ENCODE results near the gene GASK1B. TPM values are rescaled to one million over a fixed set of nuclear protein-coding genes. Genes with fewer than 3 reads are reported as not detected.

The GASK1B gene
- total and polyA plus RNA-seq, 9 donors = 60.8 to 170 (median 115) TPM

- Histone ChIP-seq H3K9me3 (no peaks in the 10 kb centered on the region), H3K36me3 (no peaks in the 10 kb centered on the region), H3K4me3 (no peak overlapping the region), H3K4me1 (ENCODE audit: insufficient read depth) (peaks cover 3% of the 10 kb centered on the region), H3K27me3 (no peaks in the 10 kb centered on the region), H3K27ac (no peak overlapping the region)
- no peak for DNase-seq
- WGBS, 3 donors = 81 to 86% (median 84%) methylated on average over 5 of the region's 5 CpGs
- TF ChIP-seq CTCF (IDR thresholded peaks at IDR 0.05) = no peak
- TF ChIP-seq EP300 (IDR thresholded peaks at IDR 0.05) = no peak
- no peak for TF ChIP-seq POLR2A (IDR thresholded peaks at IDR 0.05)
- intact Hi-C loops (cut with DNase I) = no loop called here
Measured at GRCh38 chr4:158192439-158193158, 19.8 kb upstream of the GASK1B start.

GRCh38 chr4:158190718-158191117, 17.9 kb upstream of the GASK1B start:
- intact Hi-C loops (cut with DNase I) = no loop called here
- Histone ChIP-seq H3K27me3 (no peaks in the 10 kb centered on the region), H3K27ac (no peak overlapping the region), H3K36me3 (no peaks in the 10 kb centered on the region), H3K4me3 (no peak overlapping the region), H3K9me3 (no peaks in the 10 kb centered on the region), H3K4me1 (ENCODE audit: insufficient read depth) (peaks cover 3% of the 10 kb centered on the region)
- no peak for DNase-seq
- WGBS, 3 donors = 93 to 98% (median 93%) methylated on average over 2 of the region's 2 CpGs
- no peak for TF ChIP-seq CTCF (IDR thresholded peaks at IDR 0.05)

GRCh38 chr4:158189422-158189821, 16.6 kb upstream of the GASK1B start:
- H3K36me3 ChIP-seq = no peaks in the 10 kb centered on the region
- TF ChIP-seq POLR2A (IDR thresholded peaks at IDR 0.05) (no peak), EP300 (IDR thresholded peaks at IDR 0.05) (no peak)
- 91 to 100% (median 100%) methylated on average over 1 of the region's 1 CpG for WGBS, 3 donors
- intact Hi-C loops (cut with DNase I) = no loop called here
- peaks cover 3% of the 10 kb centered on the region for H3K4me1 ChIP-seq (ENCODE audit: insufficient read depth)
- DNase-seq = no peak
- no peaks in the 10 kb centered on the region for H3K9me3 ChIP-seq
- H3K4me3 ChIP-seq = no peak overlapping the region
- H3K27ac ChIP-seq = no peak overlapping the region
- H3K27me3 ChIP-seq = no peaks in the 10 kb centered on the region

- TF ChIP-seq EP300 (IDR thresholded peaks at IDR 0.05) = no peak
- TF ChIP-seq CTCF (IDR thresholded peaks at IDR 0.05) = no peak
- TF ChIP-seq POLR2A (IDR thresholded peaks at IDR 0.05) = no peak
- DNase-seq = no peak
- H3K4me3 ChIP-seq = no peak overlapping the region
- WGBS, 3 donors = 65 to 73% (median 71%) methylated on average over 2 of the region's 2 CpGs
- no peaks in the 10 kb centered on the region for H3K36me3 ChIP-seq
- H3K27ac ChIP-seq = no peak overlapping the region
- H3K9me3 ChIP-seq = no peaks in the 10 kb centered on the region
- intact Hi-C loops (cut with DNase I) = no loop called here
- no peaks in the 10 kb centered on the region for H3K27me3 ChIP-seq
- no peaks in the 10 kb centered on the region for H3K4me1 ChIP-seq (ENCODE audit: insufficient read depth)
Measured at GRCh38 chr4:158186815-158187214, 14.0 kb upstream of the GASK1B start.

GRCh38 chr4:158182736-158183135, 9.9 kb upstream of the GASK1B start:
- Histone ChIP-seq H3K36me3 (no peaks in the 10 kb centered on the region), H3K4me1 (ENCODE audit: insufficient read depth) (no peaks in the 10 kb centered on the region), H3K27ac (no peak overlapping the region), H3K9me3 (no peaks in the 10 kb centered on the region), H3K4me3 (no peak overlapping the region), H3K27me3 (no peaks in the 10 kb centered on the region)
- DNase-seq = no peak
- no peak for TF ChIP-seq POLR2A (IDR thresholded peaks at IDR 0.05)
- 94 to 97% (median 96%) methylated on average over 15 of the region's 15 CpGs for WGBS, 3 donors
- intact Hi-C loops (cut with DNase I) = no loop called here

Data from ovary (tissue), 9 donors.